A549 (cell line): ENCODE results near the gene TSPO2. TPM values are rescaled to one million over a fixed set of nuclear protein-coding genes. Genes with fewer than 3 reads are reported as not detected.
A peak's percentile ranks its signal among the peaks of the same experiment; 100 is the strongest.
"Not testable (repeated sequence)": the region's sequence is repeated elsewhere in the genome, so short reads cannot be mapped to it uniquely, and the experiment has no call there.

Experiments
- ATAC-seq, 2 experiments: fragments of 200-7000 bp in 1 of 2; fragments of >200 bp in 1 of 2; cut with Nextera tagmentation in 1 of 2; cut with Tn5 transposase in 1 of 2; 3 replicates each; pipeline versions ENCODE4 v1.8.0 to v1.9.1; 2018 to 2020; ENCODE audit warnings: mild to moderate bottlenecking in 1 of 2, moderate library complexity in 1 of 2
- CTCF ChIA-PET: fragments of 300-600 bp; sonication (Branson Sonifier 250); formaldehyde crosslinking; extraction: SDS; loops from one replicate; lab custom pipeline; 2021; ENCODE audit warnings: antibody characterized with exemption, inconsistent platforms; lab: Yijun Ruan, JAX
- POLR2A ChIA-PET: fragments of 350-600 bp; formaldehyde crosslinking; extraction: SDS; loops from one replicate; lab custom pipeline; 2021; ENCODE audit warnings: antibody characterized with exemption, inconsistent platforms; lab: Yijun Ruan, JAX
- DNase-seq, 2 experiments: peaks; one replicate each; pipeline versions ENCODE4 v3.0.0 to v3.0.0-alpha.2; 2011 to 2016; ENCODE audit warnings: low read depth in 1 of 2, low spot score in 1 of 2
- FAIRE-seq: peaks from 2 replicates; lab custom pipeline; 2011; peaks lifted over from hg19 to GRCh38; lab: Jason Lieb, UNC
- H3K27ac ChIP-seq, 2 experiments: fragments of >200 bp; sonication (Bioruptor Twin); formaldehyde crosslinking; 3 replicates each; pipeline ENCODE4 v1.5.1; 2016 to 2017
- H3K4me1 ChIP-seq: fragments of >200 bp; sonication (Bioruptor Twin); formaldehyde crosslinking; 3 replicates; pipeline ENCODE4 v1.6.1; 2016
- H3K4me2 ChIP-seq: fragments of >200 bp; sonication (Bioruptor Twin); formaldehyde crosslinking; 3 replicates; pipeline ENCODE4 v1.6.1; 2016
- H3K4me3 ChIP-seq: fragments of >200 bp; sonication (Bioruptor Twin); formaldehyde crosslinking; 3 replicates; pipeline ENCODE4 v1.5.1; 2016
- H3K9me3 ChIP-seq: fragments of >200 bp; sonication (Bioruptor Twin); formaldehyde crosslinking; 3 replicates; pipeline ENCODE4 v1.6.1; 2016
- CEBPB ChIP-seq, 2 experiments: fragments of >200 bp in 1 of 2; sonication (Bioruptor Twin) in 1 of 2; formaldehyde crosslinking in 1 of 2; IDR thresholded peaks; 2 replicates each; pipeline ENCODE4 v1.6.1; 2012 to 2016
- EP300 ChIP-seq, 2 experiments: fragments of >200 bp; sonication (Bioruptor Twin); formaldehyde crosslinking; IDR thresholded peaks; 2 replicates in 1 of 2; 3 replicates in 1 of 2; pipeline ENCODE4 v1.6.1; 2016 to 2017
- HMGXB4 ChIP-seq: fragments of 250-450 bp; sonication (Bioruptor Pico); IDR thresholded peaks from 2 replicates; pipeline ENCODE4 v1.5.0; 2021; ENCODE audit warnings: mild to moderate bottlenecking, moderate library complexity, borderline replicate concordance
- HOXB13 ChIP-seq: fragments of 250-450 bp; sonication (Bioruptor Pico); IDR thresholded peaks from 2 replicates; pipeline ENCODE4 v1.5.0; 2020; ENCODE audit warnings: low read depth, mild to moderate bottlenecking, moderate library complexity
- HOXB5 ChIP-seq: fragments of 250-450 bp; sonication (Bioruptor Pico); IDR thresholded peaks from 2 replicates; pipeline ENCODE4 v1.5.0; 2020; ENCODE audit warnings: mild to moderate bottlenecking, moderate library complexity
- JUN ChIP-seq, 2 experiments: fragments of >200 bp; sonication (Bioruptor Twin); formaldehyde crosslinking; IDR thresholded peaks; 2 replicates in 1 of 2; 3 replicates in 1 of 2; pipeline ENCODE4 v1.6.1; 2016 to 2017
- JUNB ChIP-seq: fragments of >200 bp; sonication (Bioruptor Twin); formaldehyde crosslinking; IDR thresholded peaks from 2 replicates; pipeline ENCODE4 v1.6.1; 2016
- MAFK ChIP-seq: fragments of 450-650 bp; IDR thresholded peaks from 2 replicates; pipeline ENCODE4 v1.6.1; 2014; ENCODE audit not compliant: partially characterized antibody
- MAZ ChIP-seq: fragments of 150-350 bp; IDR thresholded peaks from 2 replicates; pipeline ENCODE4 v1.6.1; 2014; ENCODE audit warnings: antibody characterized with exemption, low read depth, low read length, borderline replicate concordance
- RAD21 ChIP-seq, 2 experiments: fragments of >200 bp in 1 of 2; sonication (Bioruptor Twin) in 1 of 2; formaldehyde crosslinking in 1 of 2; IDR thresholded peaks in 1 of 2; conservative IDR thresholded peaks in 1 of 2; 2 replicates in 1 of 2; 3 replicates in 1 of 2; pipeline ENCODE4 v1.6.1; 2012 to 2018; ENCODE audit warnings: inconsistent platforms in 1 of 2
- WGBS: methylation state at CpG from one replicate; pipeline ENCODE4 v1.1.6; 2017; ENCODE audit errors: missing lambda C conversion rate; 5-methylcytosine and 5-hydroxymethylcytosine counted together
- polyA plus RNA-seq, 4 experiments: library from polyadenylated mRNA; depleted of rRNA in 3 of 4; stranded (reverse); fragments of >200 nt; fragmentation: RNase III in 1 of 4; extraction: RNeasy Plus Mini Kit Qiagen cat#74134 plus additional on column Dnase treatment in 1 of 4; gene quantifications; 2 replicates in 3 of 4; 3 replicates in 1 of 4; pipeline ENCODE4 v1.2.3, GENCODE V29; 2011 to 2017

TSPO2 gene
- polyA plus RNA-seq, 2 of the 4 experiments (the other 2 are of a cell fraction): not detected

GRCh38 chr6:41008011-41008410 is 34.3 kb upstream of the TSPO2 start (continued):
- TF ChIP-seq HMGXB4 (CRISPR knock-in tag): no peak

- WGBS: 88% methylated on average over 1 of the region's 1 CpG
- TF ChIP-seq JUNB: no peak
- no peak overlapping the region for H3K4me2 ChIP-seq
- no peak overlapping the region for H3K4me3 ChIP-seq
- no peak for FAIRE-seq
- DNase-seq: no peak
- no peak for ATAC-seq
- ChIA-PET CTCF (interaction anchor here (1.0 kb wide), 1 partner anchor 116 kb away, joined by 3 read pairs; no protein-coding TSS in a partner anchor), POLR2A (no interaction called here)
- no peaks in the 10 kb centered on the region for H3K9me3 ChIP-seq
- H3K4me1 ChIP-seq: peaks cover 26% of the 10 kb centered on the region
- H3K27ac ChIP-seq: peak overlapping the region; percentile 22 to 64; a peak in 3 of 6 replicates
Observed at GRCh38 chr6:41009669-41010068, 32.6 kb upstream of the TSPO2 start.

- WGBS: 89% methylated on average over 2 of the region's 2 CpGs
- no peak for ATAC-seq
- Histone ChIP-seq H3K9me3 (no peaks in the 10 kb centered on the region), H3K27ac (peak overlapping the region; percentile 84 to 92), H3K4me2 (no peak overlapping the region), H3K4me3 (no peak overlapping the region), H3K4me1 (peaks cover 29% of the 10 kb centered on the region)
- ChIA-PET CTCF (interaction anchor here (2.7 kb wide), 1 partner anchor 16 kb away, joined by 12 read pairs; no protein-coding TSS in a partner anchor), POLR2A (no interaction called here)
- no peak for DNase-seq
- FAIRE-seq: no peak
- TF ChIP-seq HOXB5 (CRISPR knock-in tag): no peak
Observed at GRCh38 chr6:41011673-41012072, 30.6 kb upstream of the TSPO2 start.

- peak; percentile 66 to 88; a peak in 5 of 6 replicates for ATAC-seq
- peaks cover 37% of the 10 kb centered on the region for H3K4me1 ChIP-seq
- H3K9me3 ChIP-seq: peaks cover 6% of the 10 kb centered on the region; the same call in 1 of the 3 replicates
- FAIRE-seq: no peak
- CTCF ChIA-PET: interaction anchor here (0.6 to 2.7 kb wide), 3 partner anchors 14 to 119 kb away, joined by 3 to 12 read pairs (median 4); no protein-coding TSS in a partner anchor
- POLR2A ChIA-PET: no interaction called here
- H3K4me2 ChIP-seq: peak overlapping the region; percentile 52
- 38% methylated on average over 5 of the region's 5 CpGs for WGBS
- peak; percentile 31 to 65; a peak in 3 of 5 replicates for TF ChIP-seq EP300 (IDR thresholded peaks at IDR 0.05)
- peak; percentile 24 to 72; a peak in 2 of 4 replicates for TF ChIP-seq CEBPB (IDR thresholded peaks at IDR 0.05)
- TF ChIP-seq RAD21 (conservative IDR thresholded peaks at IDR 0.05 in 1 of 2, IDR thresholded peaks at IDR 0.05 in 1 of 2): 0 out of 5 replicates have a peak, but pooled peaks of 1 of the 2 experiments have one; percentile 17
- TF ChIP-seq JUN (IDR thresholded peaks at IDR 0.05): peak in 1 of 2 experiments; percentile 55; a peak in 2 of 5 replicates
- no peak for TF ChIP-seq HOXB13 (CRISPR knock-in tag)
- TF ChIP-seq, all 56 proteins: peak for 4
- Histone ChIP-seq H3K4me3 (no peak overlapping the region), H3K27ac (peak overlapping the region; percentile 84 to 92)
- peak; percentile 25 to 80 for DNase-seq
Observed at GRCh38 chr6:41013466-41014153, 28.7 kb upstream of the TSPO2 start.

- H3K9me3 ChIP-seq: peaks cover 6% of the 10 kb centered on the region; the same call in 1 of the 3 replicates
- DNase-seq (no peak), ATAC-seq (no peak), FAIRE-seq (no peak)
- WGBS: 91% methylated on average over 4 of the region's 4 CpGs
- TF ChIP-seq MAFK (peak; percentile 70), MAZ (no peak)
- H3K4me1 ChIP-seq: peaks cover 37% of the 10 kb centered on the region
- H3K4me2 ChIP-seq: no peak overlapping the region
- ChIA-PET POLR2A (no interaction called here), CTCF (interaction anchor here (0.9 to 1.2 kb wide), 5 partner anchors 13 to 120 kb away, joined by 3 to 4 read pairs (median 3); partner anchors contain the start of gene UNC5CL)
- H3K4me3 ChIP-seq: no peak overlapping the region
- peak overlapping the region; percentile 71 to 84 for H3K27ac ChIP-seq
Observed at GRCh38 chr6:41014780-41015179, 27.5 kb upstream of the TSPO2 start.

GRCh38 chr6:41015860-41016259 is 26.4 kb upstream of the TSPO2 start:
- H3K9me3 ChIP-seq, H3K4me2 ChIP-seq, H3K4me3 ChIP-seq, FAIRE-seq, ATAC-seq, DNase-seq, H3K27ac ChIP-seq, POLR2A ChIA-PET: not testable (repeated sequence)
- CTCF ChIA-PET: interaction anchor here (0.9 kb wide), 1 partner anchor 121 kb away, joined by 4 read pairs; no protein-coding TSS in a partner anchor
- H3K4me1 ChIP-seq: peaks cover 37% of the 10 kb centered on the region
- WGBS: 94% methylated on average over 5 of the region's 5 CpGs
